Body of pancreas (tissue), 4 donors: ENCODE measurements around the gene FGF14.

Experiments
- CTCF ChIP-seq, 7 experiments: fragments of 450-650 bp in 4 of 7; fragments of 200-600 bp in 3 of 7; sonication (generic) in 3 of 7; IDR thresholded peaks; one replicate each; pipeline ENCODE4 v1.5.1; 2016 to 2019; ENCODE audit warnings: antibody characterized with exemption in 7 of 7
- POLR2A ChIP-seq, 3 donors: fragments of 450-650 bp; IDR thresholded peaks; one replicate each; pipeline ENCODE4 v1.6.1; 2016; ENCODE audit warnings: antibody characterized with exemption in 3 of 3, mild to moderate bottlenecking in 2 of 3

- TF ChIP-seq POLR2A (IDR thresholded peaks at IDR 0.05) (no peak), CTCF (IDR thresholded peaks at IDR 0.05) (no peak)
These were observed 210.9 kb downstream of the FGF14 start for GRCh38 chr13:102190930-102191329.
